Vagina (tissue), 2 donors: ENCODE data around the gene HOXD8.

ENCODE experiments used
- POLR2A ChIP-seq, 2 donors: fragments of 450-650 bp; IDR thresholded peaks; one replicate each; pipeline ENCODE4 v1.6.1; 2017; ENCODE audit warnings: antibody characterized with exemption in 2 of 2, mild to moderate bottlenecking in 2 of 2, moderate library complexity in 2 of 2
- POLR2AphosphoS5 ChIP-seq, 2 donors: sonication (generic); formaldehyde crosslinking; IDR thresholded peaks; one replicate each; pipeline ENCODE4 v1.9.0; 2017; ENCODE audit warnings: antibody characterized with exemption in 2 of 2, mild to moderate bottlenecking in 2 of 2, low read depth in 1 of 2; ENCODE audit not compliant: insufficient read depth in 1 of 2
- TF ChIP-seq, protein P1 (sequence below), 3 experiments: fragments of 450-650 bp in 2 of 3; fragments of 200-600 bp in 1 of 3; sonication (generic) in 1 of 3; IDR thresholded peaks; one replicate each; pipeline ENCODE4 v1.5.1; 2017 to 2019; ENCODE audit warnings: antibody characterized with exemption in 3 of 3, mild to moderate bottlenecking in 2 of 3, moderate library complexity in 2 of 3

DNA sequence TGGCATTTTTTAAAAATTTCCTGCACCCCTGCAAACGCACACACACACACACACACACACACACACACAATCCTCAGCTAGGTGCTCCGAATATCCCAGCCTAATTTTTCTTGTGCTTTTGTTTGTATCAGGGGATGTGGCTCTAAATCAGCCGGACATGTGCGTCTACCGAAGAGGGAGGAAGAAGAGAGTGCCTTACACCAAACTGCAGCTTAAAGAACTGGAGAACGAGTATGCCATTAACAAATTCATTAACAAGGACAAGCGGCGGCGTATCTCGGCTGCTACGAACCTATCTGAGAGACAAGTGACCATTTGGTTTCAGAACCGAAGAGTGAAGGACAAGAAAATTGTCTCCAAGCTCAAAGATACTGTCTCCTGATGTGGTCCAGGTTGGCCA, 35.2 kb upstream of the HOXD8 start:
- TF ChIP-seq, protein P1, sequence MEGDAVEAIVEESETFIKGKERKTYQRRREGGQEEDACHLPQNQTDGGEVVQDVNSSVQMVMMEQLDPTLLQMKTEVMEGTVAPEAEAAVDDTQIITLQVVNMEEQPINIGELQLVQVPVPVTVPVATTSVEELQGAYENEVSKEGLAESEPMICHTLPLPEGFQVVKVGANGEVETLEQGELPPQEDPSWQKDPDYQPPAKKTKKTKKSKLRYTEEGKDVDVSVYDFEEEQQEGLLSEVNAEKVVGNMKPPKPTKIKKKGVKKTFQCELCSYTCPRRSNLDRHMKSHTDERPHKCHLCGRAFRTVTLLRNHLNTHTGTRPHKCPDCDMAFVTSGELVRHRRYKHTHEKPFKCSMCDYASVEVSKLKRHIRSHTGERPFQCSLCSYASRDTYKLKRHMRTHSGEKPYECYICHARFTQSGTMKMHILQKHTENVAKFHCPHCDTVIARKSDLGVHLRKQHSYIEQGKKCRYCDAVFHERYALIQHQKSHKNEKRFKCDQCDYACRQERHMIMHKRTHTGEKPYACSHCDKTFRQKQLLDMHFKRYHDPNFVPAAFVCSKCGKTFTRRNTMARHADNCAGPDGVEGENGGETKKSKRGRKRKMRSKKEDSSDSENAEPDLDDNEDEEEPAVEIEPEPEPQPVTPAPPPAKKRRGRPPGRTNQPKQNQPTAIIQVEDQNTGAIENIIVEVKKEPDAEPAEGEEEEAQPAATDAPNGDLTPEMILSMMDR (IDR thresholded peaks at IDR 0.05), result no peak
- TF ChIP-seq POLR2A (IDR thresholded peaks at IDR 0.05) (no peak), POLR2AphosphoS5 (IDR thresholded peaks at IDR 0.05; ENCODE audit: insufficient read depth in 1 of 2, low read depth in 1 of 2) (no peak)
